Parathyroid adenoma (tissue), 2 donors: ENCODE measurements around the gene CRACR2A.

Source experiments
- H2AFZ ChIP-seq: fragments of 300-600 bp; sonication (generic); one replicate; pipeline ENCODE4 v1.7.0; 2017; ENCODE audit warnings: antibody characterized with exemption, mild to moderate bottlenecking
- H3K27ac ChIP-seq: fragments of 300-600 bp; sonication (generic); one replicate; pipeline ENCODE4 v1.7.0; 2017
- H3K27me3 ChIP-seq: fragments of 300-600 bp; sonication (generic); one replicate; pipeline ENCODE4 v1.7.0; 2017; ENCODE audit warnings: low read length; ENCODE audit not compliant: control insufficient read depth, insufficient read depth
- H3K36me3 ChIP-seq: fragments of 300-600 bp; sonication (generic); one replicate; pipeline ENCODE4 v1.7.0; 2017; ENCODE audit warnings: low read length; ENCODE audit not compliant: control insufficient read depth, insufficient read depth
- H3K4me1 ChIP-seq: fragments of 300-600 bp; sonication (generic); one replicate; pipeline ENCODE4 v1.7.0; 2017; ENCODE audit warnings: control low read depth
- H3K4me2 ChIP-seq: fragments of 300-600 bp; sonication (generic); one replicate; pipeline ENCODE4 v1.7.0; 2017; ENCODE audit warnings: low read length
- H3K4me3 ChIP-seq: fragments of 300-600 bp; sonication (generic); one replicate; pipeline ENCODE4 v1.7.0; 2017; ENCODE audit warnings: low read depth, low read length
- H3K79me2 ChIP-seq: fragments of 300-600 bp; sonication (generic); one replicate; pipeline ENCODE4 v1.7.0; 2017; ENCODE audit warnings: control low read depth
- H3K9ac ChIP-seq: fragments of 300-600 bp; sonication (generic); one replicate; pipeline ENCODE4 v1.7.0; 2017; ENCODE audit warnings: mild to moderate bottlenecking
- H3K9me3 ChIP-seq: fragments of 300-600 bp; sonication (generic); one replicate; pipeline ENCODE4 v1.7.0; 2017; ENCODE audit warnings: low read length; ENCODE audit not compliant: control insufficient read depth
- TF ChIP-seq, protein P1 (sequence below): fragments of 300-600 bp; sonication (generic); IDR thresholded peaks from one replicate; pipeline ENCODE4 v1.7.0; 2017; ENCODE audit warnings: antibody characterized with exemption, mild to moderate bottlenecking
- donor health status: primary hyperparathyroidism.

Gene CRACR2A

DNA sequence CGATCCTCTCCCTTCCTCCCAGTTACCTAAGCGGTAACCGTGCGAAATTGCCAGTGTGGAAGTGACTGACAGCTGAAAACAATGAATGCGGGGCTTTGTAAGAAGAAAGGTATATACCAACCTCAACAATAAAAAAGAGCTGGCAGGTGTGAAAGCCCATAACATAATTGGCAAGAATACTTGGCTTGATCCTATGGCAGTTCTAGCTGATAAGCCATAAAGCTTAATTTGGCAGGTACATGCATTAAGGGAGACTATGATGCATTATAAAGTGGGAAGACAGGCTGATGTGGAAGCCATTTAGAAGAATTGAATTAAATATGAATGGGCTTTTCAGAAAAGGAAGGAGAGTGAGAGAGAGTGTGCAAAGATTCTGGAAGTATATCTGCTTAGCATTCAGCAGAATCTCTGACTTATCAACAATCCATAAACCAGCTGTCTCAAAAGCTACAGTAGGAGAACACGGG is 71.3 kb downstream of the CRACR2A start:
- no peak overlapping the region for H3K9ac ChIP-seq
- no peak overlapping the region for H3K27ac ChIP-seq
- no peak overlapping the region for H3K4me3 ChIP-seq
- no peak overlapping the region for H3K4me2 ChIP-seq
- no peaks in the 10 kb centered on the region for H3K27me3 ChIP-seq
- H2AFZ ChIP-seq = no peak overlapping the region
- TF ChIP-seq, protein P1, sequence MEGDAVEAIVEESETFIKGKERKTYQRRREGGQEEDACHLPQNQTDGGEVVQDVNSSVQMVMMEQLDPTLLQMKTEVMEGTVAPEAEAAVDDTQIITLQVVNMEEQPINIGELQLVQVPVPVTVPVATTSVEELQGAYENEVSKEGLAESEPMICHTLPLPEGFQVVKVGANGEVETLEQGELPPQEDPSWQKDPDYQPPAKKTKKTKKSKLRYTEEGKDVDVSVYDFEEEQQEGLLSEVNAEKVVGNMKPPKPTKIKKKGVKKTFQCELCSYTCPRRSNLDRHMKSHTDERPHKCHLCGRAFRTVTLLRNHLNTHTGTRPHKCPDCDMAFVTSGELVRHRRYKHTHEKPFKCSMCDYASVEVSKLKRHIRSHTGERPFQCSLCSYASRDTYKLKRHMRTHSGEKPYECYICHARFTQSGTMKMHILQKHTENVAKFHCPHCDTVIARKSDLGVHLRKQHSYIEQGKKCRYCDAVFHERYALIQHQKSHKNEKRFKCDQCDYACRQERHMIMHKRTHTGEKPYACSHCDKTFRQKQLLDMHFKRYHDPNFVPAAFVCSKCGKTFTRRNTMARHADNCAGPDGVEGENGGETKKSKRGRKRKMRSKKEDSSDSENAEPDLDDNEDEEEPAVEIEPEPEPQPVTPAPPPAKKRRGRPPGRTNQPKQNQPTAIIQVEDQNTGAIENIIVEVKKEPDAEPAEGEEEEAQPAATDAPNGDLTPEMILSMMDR = no peak
- H3K4me1 ChIP-seq = no peaks in the 10 kb centered on the region
- H3K79me2 ChIP-seq = no peaks in the 10 kb centered on the region
- H3K36me3 ChIP-seq = no peaks in the 10 kb centered on the region
- H3K9me3 ChIP-seq = no peaks in the 10 kb centered on the region

DNA sequence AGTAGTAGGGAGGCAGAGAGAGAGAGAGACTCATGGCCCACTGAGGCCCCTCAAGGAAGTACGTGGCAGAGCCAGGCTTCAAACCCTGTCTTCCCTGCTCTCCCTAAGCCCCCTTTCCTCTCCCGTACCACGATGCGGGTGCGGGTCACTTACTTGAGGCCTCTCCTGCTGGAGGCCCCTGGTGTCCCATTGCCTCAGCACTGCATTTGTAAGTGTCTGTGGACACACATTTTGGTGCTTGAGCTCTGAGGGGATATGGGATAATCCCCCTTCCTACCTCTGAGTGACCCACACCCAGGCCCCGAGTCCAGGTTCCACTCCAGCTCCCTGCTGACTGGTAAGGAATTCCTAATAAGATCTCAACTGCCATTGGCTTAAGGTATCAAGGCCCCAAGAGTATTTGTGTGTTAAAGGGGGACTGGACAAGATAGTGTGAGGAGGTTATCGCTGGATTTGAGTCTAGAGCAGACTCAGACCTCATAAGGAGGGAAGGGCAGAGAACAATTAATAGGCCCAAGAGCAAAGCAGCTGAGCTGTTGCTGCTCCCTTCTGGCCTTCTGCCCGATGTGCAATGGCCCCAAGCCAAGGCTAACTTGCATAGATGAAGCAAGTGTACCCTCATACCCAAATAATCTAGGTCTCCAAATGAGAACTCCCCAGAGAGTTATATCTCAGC is 71.9 kb downstream of the CRACR2A start:
- Histone ChIP-seq H3K79me2 (no peaks in the 10 kb centered on the region), H3K4me1 (no peaks in the 10 kb centered on the region), H3K36me3 (no peaks in the 10 kb centered on the region), H3K4me3 (no peak overlapping the region), H2AFZ (no peak overlapping the region), H3K27me3 (no peaks in the 10 kb centered on the region), H3K27ac (no peak overlapping the region), H3K4me2 (no peak overlapping the region), H3K9ac (no peak overlapping the region), H3K9me3 (no peaks in the 10 kb centered on the region)
- TF ChIP-seq, protein P1 = peak; percentile 24

DNA sequence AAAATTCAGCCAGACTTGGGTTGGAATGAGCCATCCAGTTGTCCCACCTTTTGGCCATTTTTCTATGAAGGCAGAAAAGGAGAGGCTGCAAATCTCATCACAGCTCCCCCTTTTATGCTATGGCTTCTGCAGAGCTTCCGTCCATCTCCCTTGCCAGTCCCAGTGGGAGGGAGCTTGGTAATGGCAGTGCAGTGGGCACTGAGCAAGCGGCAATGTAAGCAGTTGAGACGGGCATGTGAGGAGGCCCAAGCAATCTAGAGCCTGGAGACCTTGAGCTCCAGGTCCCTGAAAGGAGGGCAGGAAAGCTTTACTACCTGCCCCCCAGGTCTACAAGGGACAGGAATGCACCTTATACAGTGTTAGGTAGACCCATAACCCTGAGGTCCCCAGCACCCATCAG is 73.1 kb downstream of the CRACR2A start:
- Histone ChIP-seq H3K4me1 (no peaks in the 10 kb centered on the region), H3K79me2 (no peaks in the 10 kb centered on the region), H3K36me3 (no peaks in the 10 kb centered on the region), H3K4me3 (no peak overlapping the region), H3K9ac (no peak overlapping the region), H3K9me3 (no peaks in the 10 kb centered on the region), H3K4me2 (no peak overlapping the region), H3K27me3 (no peaks in the 10 kb centered on the region), H2AFZ (no peak overlapping the region), H3K27ac (no peak overlapping the region)
- TF ChIP-seq, protein P1 = no peak

DNA sequence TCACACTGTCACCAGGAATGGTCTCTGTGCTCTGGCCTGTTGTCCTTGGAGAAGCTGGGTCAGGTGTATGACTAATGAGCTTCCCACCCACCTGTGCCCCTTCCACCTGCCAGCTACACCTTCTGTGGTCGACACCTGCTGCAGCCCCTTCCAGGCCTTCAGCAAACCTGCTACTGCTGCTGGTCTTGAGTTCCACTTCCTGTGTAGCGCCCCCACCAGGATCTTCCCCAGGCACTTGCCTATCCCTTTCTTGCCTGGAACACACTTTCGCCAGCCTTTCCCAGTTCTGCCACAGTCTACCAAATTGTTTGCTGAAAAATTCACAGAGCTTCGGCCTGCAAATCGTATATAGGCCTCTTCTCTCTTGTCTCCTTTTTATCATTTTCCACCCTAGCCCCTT is 75.3 kb downstream of the CRACR2A start:
- Histone ChIP-seq H3K9me3 (no peaks in the 10 kb centered on the region), H3K4me2 (no peak overlapping the region), H3K27ac (no peak overlapping the region), H3K36me3 (no peaks in the 10 kb centered on the region), H3K79me2 (no peaks in the 10 kb centered on the region), H3K4me1 (no peaks in the 10 kb centered on the region), H2AFZ (no peak overlapping the region), H3K27me3 (no peaks in the 10 kb centered on the region), H3K4me3 (no peak overlapping the region), H3K9ac (no peak overlapping the region)
- TF ChIP-seq, protein P1 = no peak
